ENCODE data around the gene SLC22A5.

Gene SLC22A5

DNA sequence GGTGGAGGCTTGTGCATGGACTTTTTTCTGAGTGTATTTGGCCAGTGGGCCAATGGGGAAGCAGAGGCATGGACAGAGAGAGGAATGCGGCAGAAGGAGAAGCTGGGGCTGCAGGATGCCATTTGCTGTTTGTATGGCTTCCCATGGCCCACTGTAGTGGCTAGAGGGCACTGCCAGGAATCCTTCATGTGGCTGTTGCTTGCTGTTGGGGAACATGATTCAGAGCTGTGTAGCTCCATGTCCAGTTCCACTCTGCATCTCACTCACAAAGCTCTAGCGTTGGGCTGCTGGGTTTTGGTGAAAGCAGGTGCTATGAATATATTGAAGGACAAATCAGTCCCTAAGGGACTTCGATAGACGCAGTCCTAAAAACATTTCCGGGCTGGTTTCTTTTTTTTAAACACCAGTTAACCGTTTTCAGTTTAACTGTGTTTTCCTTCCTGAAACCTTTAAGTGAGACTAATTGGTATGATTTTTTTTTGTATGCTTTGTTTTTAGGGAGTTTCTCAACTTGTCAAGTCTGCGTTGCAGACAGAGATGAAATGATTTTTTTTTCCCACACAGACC is 51.3 kb downstream of the SLC22A5 start:
- TF ChIP-seq CTCF (IDR thresholded peaks at IDR 0.05; ENCODE audit: control insufficient read depth, insufficient read depth, low read depth, low read length, missing control alignments) = no peak
- no peak for DNase-seq (ENCODE audit: low read depth)
- H3K4me3 ChIP-seq (ENCODE audit: control insufficient read depth, low read depth, low read length) = no peak overlapping the region

GRCh38 chr5:132421462-132421861 is 52.0 kb downstream of the SLC22A5 start:
- TF ChIP-seq CTCF (IDR thresholded peaks at IDR 0.05; ENCODE audit: control insufficient read depth, insufficient read depth, low read depth, low read length, missing control alignments) = no peak
- no peak overlapping the region for H3K4me3 ChIP-seq (ENCODE audit: control insufficient read depth, low read depth, low read length)
- no peak for DNase-seq (ENCODE audit: low read depth)

DNA sequence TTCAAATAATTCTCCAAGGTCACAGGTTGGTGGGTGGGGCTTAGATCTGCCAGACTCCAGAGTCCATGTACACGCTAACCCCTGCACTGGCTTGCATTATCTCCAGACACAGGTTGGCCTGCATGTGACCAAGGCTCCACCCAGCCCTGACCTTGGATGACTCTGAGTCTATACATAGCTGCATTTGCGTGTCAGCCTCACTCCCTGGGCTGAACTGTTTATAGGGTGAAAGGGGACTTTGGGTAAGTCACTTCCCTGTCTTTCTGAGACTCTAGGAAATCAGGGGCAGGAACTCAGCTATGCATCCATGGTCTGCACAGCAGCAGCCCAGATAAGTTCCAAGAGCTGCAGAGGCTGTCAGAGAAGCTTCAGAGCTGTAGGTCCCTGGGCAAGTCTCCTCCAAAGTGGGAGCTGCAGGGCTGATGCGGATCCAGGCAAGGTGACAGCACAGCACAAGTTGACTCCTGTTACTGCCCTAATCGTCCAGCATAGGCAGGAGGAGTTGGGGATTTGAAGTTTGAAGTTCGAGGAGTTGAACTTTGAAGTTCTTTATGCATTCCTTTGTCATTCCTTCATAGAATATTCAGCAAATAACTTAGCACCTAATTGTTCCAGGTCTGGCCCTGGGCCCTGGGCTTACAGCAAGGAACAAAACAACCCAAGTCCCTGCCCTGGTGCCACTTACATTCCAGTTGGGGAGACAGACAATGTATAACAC is 53.4 kb downstream of the SLC22A5 start:
- no peak for TF ChIP-seq CTCF (IDR thresholded peaks at IDR 0.05; ENCODE audit: control insufficient read depth, insufficient read depth, low read depth, low read length, missing control alignments)
- DNase-seq (ENCODE audit: low read depth) = no peak
- no peak overlapping the region for H3K4me3 ChIP-seq (ENCODE audit: control insufficient read depth, low read depth, low read length)

DNA sequence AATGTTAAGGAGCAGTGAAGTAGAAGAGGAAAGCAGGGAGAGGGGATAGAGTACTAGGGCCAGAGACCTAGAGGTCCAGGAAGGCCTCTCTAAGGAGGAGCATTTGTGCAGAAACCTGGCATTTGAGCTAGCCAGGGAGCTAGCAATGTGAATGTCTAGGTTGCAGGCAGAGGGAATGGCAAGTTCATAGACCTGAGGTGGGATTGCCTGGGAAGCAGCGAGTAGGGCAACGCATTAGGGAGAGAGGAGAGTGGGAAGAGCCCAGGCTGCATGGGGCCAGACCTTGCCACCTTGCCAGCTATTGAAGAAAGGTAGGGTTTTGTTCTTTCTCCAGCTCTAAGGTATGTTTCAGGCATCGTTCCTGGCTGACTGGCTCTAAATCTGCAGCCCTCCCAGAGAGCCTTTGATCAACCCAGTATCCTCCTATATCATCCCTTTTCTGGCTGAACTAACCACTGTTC is 54.0 kb downstream of the SLC22A5 start:
- no peak overlapping the region for H3K4me3 ChIP-seq (ENCODE audit: control insufficient read depth, low read depth, low read length)
- DNase-seq (ENCODE audit: low read depth) = no peak
- no peak for TF ChIP-seq CTCF (IDR thresholded peaks at IDR 0.05; ENCODE audit: control insufficient read depth, insufficient read depth, low read depth, low read length, missing control alignments)

DNA sequence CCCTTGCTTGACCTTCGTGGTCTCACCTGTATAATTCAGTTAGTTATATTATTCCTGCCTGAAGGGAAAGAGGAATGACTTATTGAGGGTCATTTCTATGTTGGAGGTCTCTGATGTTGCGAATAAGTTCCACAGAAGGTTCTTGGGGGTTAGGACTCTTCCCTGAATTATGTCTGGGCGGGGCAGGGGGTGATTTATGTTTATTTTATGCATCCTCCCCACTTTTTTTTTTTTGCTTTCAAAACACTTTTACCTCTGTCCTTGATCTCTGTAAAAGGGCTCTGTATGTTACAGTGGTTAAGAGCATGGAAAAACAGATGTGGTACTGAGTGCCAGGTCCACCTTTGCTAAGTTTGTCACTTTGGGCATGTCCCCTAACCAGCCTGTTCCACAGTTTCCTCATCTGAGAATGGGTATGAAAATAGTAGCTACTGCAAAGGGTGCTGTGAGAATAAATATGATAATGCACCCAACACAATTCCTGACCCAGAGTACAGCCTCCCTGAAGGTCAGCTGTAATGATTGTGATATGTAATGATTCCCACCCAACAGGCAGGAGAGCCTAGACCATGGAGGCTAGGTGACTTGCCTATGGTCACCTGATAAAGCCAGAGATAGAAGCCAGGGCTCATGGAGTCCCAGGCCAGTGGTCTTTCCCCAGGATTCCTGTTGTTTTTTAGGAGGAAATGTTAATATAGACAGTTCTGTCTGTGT is 54.8 kb downstream of the SLC22A5 start:
- H3K4me3 ChIP-seq (ENCODE audit: control insufficient read depth, low read depth, low read length) = no peak overlapping the region
- no peak for DNase-seq (ENCODE audit: low read depth)
- no peak for TF ChIP-seq CTCF (IDR thresholded peaks at IDR 0.05; ENCODE audit: control insufficient read depth, insufficient read depth, low read depth, low read length, missing control alignments)

DNA sequence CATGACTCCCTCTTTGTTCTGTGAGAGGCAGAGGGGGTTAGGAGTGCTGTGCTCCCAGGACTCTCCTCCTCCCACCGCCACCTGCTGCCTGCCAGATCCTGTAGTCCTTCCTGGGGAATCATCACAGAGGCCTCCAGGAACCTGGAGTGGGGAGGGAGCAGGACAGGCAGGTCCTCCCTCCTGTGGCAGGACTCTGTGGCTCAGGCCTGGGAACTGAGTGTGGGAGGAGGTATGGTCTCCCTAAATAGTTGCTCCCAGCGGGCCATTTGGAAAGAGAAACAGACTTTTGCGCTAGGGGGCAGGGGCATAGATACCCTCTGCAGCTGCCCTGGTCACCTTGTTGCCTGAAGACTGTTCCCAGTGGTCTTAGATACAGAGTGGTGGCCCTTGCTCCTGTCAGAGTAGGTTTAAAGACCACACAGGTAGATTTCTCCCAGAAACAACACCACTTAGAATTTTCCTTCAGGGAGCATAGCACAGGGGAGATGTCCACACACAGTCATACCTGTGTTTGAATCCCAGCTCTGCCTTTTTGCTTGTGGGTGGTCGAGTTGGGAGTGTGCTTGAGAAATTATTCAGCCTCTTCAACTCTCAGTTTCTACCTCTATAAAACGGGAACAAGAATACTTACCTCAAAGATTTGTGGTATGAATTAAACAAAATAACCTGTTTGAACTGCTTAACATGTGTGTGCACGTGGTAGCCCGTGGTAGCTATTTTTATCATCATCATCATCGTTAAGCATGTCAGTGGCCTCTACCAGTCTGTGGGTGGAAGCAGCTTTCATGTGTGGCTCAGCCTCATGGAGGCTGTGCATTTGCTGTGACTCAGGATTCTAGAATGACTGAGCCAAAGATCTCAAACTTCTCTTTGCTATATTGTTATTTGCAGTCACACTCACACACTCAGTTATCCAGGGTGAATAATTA is 55.8 kb downstream of the SLC22A5 start:
- no peak for DNase-seq (ENCODE audit: low read depth)

More for the DNA sequence above, 55.8 kb downstream of the SLC22A5 start:
- no peak overlapping the region for H3K4me3 ChIP-seq (ENCODE audit: control insufficient read depth, low read depth, low read length)
- no peak for TF ChIP-seq CTCF (IDR thresholded peaks at IDR 0.05; ENCODE audit: control insufficient read depth, insufficient read depth, low read depth, low read length, missing control alignments)
